Measurements from ENCODE around the gene ILK.

ILK gene

DNA sequence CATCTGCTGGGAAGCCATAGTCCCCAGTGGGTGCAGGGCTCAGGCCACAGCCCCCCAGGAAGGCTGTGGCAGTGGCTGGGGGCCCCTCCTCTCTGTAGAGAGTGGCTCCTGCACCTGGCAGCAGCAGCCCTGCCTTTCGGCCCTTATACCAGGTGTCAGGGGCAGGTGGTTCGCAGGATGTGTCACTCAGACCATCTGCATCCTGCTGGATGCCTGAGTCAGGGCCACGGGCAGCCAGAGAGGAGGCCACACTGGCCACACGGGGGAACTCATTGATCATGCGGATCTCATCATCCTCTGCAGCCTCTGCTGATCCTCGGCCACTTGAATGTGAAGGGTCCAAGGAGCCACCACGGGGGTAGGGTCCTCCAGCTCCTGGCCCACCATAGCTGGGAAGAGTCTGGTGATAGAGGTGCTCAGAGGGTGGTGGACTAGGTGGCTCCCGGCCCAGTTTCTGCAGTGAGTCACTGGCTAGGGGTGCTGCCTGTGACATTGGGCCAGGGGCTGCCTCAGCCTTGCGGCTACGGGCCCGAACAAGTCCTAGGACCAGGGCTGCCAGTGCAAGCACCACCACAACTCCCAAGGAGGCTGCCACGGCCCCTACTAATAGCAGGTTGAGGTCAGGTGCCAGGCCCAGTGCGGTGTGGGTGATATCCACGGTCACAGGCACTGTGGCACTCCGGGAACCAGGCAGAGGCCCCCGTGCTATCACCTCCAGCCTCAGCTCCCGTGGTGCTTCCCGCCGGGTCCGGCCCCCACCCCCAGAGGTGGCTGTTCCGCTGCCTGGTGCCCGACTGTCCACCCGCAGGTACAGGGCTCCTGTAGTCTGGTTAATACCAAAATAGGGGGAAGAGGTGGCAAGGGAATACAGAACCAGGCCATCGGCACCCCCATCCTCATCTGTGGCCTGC lies 18.9 kb downstream of the ILK start:
- no peak for DNase-seq

DNA sequence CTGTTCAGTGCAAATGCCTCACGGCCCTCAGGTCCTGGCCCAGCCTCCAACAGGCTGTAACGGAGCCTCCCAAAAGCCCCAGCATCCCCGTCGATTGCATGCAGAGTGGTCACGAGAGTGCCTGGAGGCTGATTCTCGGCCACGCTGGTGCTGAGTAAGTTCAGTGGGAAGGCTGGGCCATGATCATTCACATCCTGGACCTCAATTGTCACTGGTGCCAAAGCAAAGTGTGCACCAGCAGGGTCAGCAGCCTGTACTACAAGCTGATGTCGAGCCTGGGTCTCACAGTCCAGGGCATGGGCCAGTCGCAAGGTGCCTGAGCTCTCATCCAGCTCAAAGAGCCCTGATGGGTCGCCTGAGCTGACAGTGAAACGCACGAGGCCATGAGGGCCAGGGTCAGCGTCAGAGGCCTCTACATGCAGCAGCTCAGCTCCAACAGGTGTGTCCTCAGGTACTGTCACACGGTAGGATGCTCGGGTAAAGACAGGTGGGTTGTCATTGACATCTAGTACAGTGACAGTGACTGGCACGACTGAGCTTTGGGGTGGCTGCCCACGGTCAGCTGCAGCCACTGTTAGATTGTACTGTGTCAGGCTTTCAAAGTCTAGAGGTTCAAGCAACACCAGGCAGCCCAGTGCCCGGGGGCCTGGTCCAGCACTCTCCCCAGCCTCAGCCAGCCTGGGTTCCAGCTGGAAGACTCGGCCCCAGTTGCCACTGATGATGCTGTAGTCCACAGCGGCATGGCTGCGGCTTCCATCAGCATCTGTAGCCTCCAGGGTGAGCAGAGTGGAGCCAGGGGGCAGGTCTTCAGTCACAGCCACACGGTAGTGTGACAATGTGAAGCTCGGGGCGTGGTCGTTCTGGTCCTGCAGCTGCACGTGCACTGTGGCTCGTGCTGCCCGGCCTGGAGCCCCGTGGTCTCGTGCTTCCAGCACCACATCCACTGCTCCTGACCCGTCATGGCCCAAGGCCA lies 20.1 kb downstream of the ILK start:
- DNase-seq = no peak

DNA sequence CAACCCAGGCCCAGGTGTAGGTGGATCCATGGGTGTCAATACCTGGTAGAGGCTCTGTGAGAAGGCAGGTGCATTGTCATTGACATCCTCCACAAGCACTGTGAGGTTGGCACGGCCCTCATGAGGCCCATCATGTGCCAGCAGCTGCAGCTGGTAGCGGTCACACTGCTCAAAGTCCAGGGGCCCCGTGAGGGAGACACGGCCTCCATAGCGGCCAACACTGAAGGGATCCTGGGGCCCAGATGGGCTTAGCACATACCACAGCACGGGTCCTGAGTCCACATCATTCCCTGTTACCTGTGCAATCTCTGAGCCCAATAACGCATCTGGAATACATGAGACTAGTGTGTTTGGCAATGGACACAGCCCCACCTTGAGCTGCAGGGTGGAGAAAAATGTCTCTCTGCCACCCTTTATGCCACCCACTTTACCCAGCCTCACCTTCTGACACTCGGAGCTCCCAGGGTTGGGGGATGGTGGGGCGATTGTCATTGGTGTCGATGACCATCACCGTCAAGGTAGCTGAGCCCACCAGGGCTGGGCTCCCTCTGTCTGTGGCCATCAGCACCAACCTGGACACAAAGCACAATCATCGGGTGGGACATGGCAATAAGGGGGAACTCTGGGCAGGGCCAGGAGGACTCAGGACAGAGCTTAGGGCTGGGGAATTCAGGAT lies 21.7 kb downstream of the ILK start:
- DNase-seq = no peak

DNA sequence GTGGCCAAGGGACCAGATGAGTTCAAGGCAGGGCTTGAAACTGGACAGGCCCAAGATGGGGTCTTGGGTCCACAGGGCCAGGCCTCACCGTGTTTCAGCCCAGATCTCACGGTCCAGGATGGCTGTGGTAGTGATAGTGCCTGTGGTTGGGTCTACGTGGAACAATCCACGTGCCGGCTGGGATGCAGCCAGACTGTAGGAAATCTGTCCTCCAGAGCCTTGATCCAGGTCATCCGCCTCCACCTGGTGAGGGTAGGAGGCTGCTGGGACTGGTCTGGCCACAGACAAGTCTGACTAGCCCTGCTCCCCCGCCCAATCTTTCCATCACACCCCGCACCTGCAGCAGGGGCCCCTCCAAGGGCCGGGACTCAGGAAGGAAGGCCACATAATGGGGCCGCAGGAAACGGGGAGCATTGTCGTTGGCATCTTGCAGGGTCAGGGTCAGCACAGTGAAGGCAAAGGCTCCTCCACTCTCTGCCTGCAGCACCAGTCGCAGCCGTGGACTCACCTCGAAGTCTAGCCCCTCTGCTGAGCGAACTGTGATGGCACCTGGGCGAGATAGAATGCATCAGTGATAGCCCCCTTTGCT lies 22.4 kb downstream of the ILK start:
- no peak for DNase-seq

DNA sequence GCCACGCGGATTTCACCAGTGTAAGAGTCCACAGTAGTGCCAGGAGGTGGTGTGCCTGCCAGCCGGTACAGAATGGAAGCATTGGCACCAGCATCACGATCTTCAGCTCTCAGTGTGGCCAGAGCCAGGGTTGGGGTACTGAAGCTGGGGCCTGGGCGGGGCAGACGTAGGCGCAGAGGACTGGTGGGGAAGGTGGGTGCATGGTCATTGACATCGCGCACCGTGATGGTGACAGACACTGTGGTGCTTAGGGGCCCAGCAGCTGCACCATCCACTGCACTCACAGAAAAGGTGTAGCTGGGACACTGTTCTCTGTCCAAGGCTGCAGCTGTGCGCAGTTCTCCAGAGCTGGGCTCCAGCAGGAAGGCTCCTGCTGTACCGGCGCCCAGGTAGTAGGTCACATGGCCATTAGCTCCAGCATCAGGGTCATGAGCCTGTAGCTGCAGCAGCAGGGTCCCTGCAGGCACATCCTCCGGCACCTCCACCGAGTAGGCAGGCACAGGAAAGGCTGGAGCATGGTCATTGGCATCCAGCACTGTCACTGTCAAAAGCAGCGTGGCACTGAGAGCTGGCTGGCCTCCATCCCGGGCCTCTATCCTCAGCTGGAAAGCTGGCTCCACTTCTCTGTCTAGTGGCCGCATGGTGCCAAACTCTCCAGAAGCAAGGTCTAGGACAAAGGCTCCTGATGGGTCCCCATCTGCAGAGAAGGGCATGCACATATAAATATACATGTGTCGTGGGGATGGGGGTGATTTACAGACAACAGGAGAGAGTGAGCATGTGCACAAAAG lies 23.6 kb downstream of the ILK start:
- no peak for DNase-seq

DNA sequence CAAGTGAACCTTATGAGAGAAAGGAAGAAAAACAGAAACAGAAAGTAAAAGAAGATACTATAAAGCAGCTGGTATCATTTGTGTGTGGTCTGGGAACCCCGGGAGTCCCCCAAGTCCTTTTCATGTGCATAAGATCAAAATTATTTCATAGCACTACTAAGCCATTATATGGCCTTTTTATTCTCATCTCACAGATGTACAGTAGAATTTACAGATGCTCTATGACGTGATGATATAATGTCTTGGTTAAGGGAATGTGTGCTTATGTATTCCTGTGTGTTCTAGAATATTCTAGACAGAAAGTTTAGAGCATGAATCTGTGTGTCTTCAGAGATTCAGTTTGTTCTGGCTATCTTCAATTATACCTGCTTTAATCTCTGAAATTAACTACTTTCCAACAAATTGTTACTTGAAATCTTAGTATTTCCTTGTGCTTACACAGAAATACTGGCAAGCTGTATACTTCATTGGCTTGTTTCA lies 24.2 kb downstream of the ILK start:
- DNase-seq = no peak

DNA sequence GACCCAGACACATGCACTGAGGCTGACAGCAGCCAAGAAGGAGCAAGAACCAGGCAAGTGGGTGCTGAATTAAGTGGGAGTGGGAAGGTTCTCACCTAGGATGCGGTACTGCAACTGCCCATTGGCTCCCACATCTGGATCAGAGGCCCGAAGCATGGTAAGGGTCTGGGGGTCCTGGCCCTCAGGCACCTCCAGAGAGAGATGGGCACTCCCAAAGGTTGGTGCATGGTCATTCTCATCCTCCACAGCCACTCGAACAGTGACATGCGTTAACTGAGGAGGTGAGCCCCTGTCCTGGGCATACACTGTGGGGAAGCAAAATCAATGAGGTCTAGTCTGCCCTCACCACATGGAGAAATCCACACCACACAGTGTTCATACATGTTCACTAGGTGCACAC lies 25.0 kb downstream of the ILK start:
- DNase-seq = no peak

DNA sequence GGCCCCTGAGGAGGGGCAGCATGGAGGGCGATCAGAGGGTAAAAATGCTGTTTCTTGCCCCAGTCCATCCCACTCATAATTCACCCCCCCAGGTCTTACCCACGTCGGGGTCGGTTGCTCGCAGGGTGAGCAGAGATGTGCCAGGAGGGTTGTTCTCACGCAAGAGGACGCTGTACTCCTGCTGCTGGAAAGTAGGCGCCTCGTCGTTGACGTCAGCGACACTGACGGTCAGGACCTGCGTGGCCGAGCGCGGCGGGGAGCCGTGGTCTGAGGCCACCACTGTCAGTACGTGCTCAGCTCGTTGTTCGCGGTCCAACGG lies 26.0 kb downstream of the ILK start:
- no peak for DNase-seq

DNA sequence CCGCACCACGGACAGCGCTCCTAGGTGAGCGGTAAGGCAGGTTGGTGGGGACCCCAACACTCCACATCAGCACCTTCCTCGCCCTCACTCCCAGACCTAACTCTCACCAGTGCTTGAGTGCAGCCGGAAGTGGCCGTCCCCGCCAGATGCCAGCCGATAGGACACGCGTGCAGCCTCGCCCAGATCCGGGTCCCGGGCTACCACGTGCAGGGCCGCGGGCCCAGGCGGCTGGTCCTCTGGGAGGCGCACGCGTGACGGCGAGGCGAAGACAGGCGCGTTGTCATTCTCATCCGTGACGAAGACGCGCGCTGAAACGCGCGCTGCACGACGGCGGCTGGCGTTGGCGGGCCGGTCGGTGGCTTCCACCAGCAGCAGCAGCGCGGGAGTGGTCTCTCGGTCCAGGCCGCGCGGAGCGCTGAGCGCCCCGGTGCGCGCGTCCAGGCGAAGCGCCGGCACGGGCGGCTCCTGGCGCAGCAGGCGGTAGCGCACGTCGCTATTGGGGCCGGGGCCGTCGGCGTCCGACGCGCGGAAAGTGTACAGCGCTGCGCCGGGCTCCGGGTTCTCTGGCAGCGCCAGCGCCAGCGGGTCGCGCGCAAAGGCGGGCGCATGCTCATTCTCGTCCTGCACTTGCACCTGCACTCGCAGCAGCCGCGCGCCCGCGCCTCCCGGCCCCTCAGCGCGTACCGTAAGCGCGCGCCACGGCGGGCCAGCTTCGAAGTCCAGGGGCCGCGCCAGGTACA lies 26.5 kb downstream of the ILK start:
- no peak for DNase-seq

DNA sequence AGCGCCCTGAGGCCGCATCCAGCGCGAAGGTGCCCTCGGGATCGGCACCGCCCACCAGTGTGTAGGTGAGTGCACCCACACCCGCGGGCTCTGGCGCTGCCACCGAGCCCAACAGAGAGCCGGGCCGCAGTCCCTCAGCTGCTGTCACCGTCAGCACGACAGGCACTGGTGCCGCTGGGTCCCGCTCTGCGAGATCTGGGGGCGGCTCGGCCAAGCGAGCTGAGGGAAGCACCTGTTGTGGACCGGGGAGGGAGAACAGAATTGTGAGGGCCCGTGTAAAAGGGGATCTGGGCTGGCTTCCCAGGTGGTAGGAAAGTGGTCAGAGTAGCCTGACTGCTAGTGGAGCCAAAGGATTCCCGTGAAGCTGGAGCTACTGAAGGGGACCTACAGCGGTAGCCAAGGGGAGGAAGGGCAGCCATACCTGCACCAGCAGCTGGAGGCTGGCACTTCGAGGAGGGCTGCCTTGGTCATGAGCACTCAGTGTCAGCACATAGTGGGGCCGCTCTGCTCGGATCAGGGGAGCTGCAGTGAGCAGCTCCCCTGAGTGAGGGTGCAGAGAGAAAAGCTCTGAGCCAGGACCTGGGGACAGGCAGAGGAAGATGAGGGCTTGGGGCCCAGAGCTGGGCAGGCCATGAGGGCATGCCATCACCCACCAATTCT lies 27.2 kb downstream of the ILK start:
- no peak for DNase-seq

DNA sequence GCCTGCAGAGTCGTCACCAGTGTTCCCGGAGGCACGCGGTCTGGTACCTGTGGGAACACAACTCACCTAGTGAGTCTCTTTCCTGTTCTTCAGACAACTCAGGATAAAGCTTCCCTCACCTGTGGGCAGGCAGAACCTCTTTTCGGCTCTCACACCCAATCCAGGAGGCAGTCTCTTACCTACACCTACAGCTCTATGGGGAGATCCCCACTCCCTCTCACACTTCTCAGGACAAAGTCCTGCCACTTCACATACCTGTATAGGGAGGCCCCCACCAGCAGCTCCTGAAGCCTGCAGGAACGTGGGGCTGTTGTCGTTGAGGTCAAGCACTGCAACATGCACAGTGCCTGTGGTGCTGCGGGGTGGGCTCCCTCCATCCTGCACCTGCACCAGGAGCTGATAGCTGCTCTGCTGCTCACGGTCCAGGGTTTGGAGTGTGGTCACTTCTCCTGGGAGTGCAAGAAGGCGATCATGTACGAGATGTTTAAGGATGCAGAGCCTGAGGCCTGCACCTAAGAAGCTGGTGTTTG lies 27.9 kb downstream of the ILK start:
- no peak for DNase-seq

DNA sequence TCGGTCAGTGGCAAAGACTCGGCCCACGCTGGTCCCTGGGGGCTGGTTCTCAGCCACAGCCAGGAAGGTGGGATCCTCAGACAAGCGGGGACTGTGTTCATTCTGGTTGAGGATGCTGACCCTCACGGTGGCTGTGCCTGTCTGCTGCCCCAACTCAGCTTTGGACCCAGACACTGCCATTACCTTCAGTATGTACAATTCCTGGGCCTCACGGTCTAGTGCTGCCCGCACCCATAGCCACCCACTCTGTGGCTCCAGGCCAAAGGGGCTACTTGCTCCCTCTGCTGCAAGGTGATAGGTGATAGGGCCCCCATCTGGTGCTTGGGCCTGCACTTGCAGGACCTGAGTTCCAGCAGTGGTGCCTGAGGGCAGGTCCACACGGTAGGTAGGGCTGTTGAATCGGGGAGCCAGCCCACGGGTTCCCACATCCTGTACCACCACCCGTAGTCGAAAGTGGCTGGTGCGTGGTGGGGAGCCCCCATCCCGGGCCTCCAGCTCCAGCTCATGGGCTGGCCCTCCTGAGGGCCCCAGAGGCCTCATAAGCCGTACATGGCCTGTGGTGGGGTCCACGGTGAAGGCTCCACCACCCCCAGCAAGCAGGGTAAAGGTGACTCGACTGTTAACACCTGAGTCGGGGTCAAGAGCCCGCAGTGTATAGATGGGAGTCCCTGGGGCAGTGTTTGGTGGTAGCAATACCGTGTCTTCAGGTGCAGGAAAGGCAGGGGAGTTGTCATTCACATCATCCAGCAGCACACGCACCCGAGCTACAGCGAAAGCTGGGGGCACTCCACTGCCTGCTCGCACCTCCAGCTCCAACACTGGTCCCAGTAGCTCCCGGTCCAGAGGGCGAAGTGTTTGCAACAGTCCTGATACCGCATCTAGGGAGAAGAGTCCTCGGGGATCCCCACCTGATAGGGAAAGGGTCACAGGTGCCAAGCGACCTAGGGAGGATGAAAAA lies 28.8 kb downstream of the ILK start:
- no peak for DNase-seq

DNA sequence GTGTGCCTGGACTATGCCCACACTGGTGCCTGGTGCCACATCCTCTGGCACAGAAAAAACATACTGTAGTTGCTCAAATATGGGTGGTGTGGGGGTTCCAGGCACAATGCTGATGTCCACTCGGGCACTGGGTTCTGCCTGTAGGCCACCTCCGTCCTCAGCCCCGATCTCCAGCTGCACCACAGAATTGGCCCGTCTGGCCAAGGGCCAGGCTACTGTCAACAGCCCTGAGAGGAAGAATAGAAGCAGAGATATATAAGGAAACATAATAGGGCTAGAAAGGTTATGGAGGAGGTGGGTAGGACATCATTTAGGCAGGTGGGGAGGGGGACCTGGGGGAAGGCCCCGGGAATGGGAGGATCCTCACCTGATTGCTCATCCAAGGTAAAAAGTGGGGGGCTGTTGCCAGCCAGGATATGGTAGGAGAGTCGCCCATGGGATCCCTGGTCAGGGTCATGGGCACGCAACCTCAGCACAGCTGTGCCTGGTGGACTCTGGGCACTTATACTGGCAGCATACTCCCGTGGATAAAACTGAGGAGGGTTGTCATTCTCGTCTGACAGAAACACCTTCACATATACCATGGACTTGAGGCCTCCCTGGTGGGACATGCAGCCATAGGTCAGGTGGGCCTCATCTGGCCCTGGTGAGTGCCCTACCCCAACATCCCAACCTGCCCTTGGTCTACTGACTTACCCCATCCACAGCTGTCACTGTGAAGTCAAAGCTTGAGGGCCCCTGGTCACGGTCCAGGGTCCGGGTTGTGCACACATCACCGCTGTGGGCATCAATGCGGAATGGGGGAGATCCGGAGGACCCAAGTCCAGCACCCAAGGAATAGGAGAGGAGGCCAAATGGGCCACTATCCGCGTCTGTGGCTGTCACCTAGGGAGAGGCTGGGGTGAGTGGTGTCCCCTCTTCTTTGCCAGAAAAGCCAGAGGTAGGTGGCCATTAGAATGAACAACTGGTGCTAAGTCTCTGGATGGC lies 30.1 kb downstream of the ILK start:
- DNase-seq = no peak

DNA sequence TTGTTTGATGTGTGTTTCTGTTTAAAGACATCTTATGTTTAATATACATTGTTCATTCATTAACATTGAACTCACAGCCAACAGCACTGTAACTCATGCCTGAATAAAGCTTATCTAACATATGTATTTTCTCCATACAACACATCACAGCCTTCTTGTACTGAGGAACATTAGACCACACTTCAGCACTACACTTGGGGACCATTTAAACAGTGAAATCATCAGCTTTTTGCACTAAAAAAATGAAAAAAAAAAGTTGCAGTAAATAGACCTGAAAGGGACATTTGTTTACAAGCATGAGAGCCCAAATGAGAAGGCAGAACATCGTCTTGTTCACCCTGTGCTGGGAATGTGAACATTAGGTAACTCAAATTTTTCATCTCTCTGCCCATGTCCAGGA lies 31.0 kb downstream of the ILK start:
- DNase-seq = no peak

DNA sequence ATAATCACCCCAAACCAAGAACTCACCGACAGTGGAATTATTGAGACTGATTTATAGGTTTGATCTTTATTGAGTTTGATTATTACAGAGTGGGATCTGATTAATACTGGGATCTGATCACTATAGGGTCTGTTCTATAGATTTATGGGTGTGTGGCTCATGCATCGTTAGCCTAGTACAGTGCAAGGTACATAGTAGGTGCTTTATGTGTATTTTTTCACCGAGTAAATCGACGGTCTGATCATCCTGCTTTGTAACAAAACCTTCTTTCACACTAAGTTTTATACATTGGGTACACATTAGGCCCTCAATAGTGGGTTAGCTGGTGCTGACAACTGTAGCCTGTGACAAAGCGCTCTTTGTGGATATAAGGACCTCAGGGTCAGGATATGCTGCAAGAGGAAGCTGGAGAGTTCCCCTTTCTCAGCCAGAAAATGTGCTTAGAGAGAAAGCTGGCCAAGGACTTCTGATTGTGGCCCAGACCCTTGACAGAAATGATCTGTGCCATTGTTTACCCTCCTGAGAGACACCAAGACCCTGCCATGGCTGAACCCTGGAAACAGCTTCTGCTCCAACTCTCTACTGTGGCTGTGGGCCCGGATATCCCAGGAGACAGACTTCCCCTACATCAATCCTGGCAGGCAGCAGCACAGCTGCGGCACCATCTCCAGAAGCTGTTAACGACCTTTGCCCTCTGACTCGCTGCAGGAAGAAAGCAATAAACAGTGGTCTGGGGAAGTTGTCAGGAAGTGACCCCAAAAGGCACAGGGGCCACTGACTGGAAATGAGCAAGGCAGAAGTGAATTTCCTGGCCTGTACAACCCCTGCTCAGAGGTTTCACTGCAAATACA lies 31.7 kb downstream of the ILK start:
- no peak for DNase-seq

DNA sequence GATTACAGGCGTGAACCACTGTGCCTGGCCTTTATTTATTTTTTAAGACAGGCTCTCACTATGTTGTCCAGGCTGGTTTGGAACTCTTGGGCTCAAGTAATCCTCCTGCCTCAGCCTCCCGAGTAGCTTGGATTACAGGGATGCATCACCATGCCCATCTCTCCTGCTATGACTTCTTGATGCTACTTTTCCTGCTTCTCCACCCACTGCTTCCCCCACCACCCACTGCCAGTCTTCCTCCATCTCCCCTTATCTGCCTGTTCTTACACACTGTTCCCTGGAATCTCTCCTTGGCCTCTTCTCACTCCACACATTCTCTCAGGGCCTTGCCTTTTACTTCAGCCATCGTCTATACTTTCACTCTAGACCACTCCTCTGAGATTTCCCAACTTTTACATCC lies 32.9 kb downstream of the ILK start:
- no peak for DNase-seq

DNA sequence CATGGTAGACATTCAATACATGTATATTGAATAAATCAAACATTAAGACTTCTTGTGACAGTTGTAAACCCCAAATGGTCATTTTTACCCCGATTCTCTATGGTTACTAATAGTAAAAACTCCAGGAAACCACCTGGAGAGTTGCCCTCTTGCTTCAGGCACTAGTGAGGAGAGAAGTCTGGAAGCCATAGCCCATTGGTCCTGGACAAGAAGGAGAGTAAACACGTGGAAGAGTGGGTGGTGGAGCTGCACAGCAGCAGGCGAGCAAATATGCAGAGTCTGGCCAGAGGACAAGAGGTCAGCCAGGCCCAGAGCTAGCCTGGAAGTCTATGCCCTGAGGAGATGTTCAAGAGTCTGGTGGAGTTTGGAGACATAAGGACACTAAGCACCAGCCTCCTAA lies 34.3 kb downstream of the ILK start:
- DNase-seq = no peak

Measured in cerebellar nuclear complex (tissue), 1 donor.